Astrocyte (in vitro differentiated cells and primary cell): Measurements from ENCODE around the gene LBR. TPM values are rescaled to one million over a fixed set of nuclear protein-coding genes. Genes with fewer than 3 reads are reported as not detected.

Experiments used
- DNase-seq: peaks from one replicate; pipeline ENCODE4 v3.0.0-alpha.2; 2010; ENCODE audit warnings: low read depth
- FAIRE-seq: peaks from 2 replicates; lab custom pipeline; 2011; peaks lifted over from hg19 to GRCh38; lab: Jason Lieb, UNC
- H2AFZ ChIP-seq: 2 replicates; pipeline ENCODE4 v1.6.0; 2012; ENCODE audit warnings: low read depth, low read length, inconsistent platforms
- H3K27ac ChIP-seq: 2 replicates; pipeline ENCODE4 v1.5.1; 2011; ENCODE audit warnings: low read depth, low read length, inconsistent platforms
- H3K27me3 ChIP-seq: 2 replicates; pipeline ENCODE4 v1.6.0; 2011; ENCODE audit warnings: low read length, inconsistent platforms; ENCODE audit not compliant: insufficient read depth
- H3K36me3 ChIP-seq: 2 replicates; pipeline ENCODE4 v1.5.1; 2011; ENCODE audit warnings: low read length, inconsistent platforms; ENCODE audit not compliant: insufficient read depth
- H3K4me1 ChIP-seq: 2 replicates; pipeline ENCODE4 v1.5.1; 2011; ENCODE audit warnings: low read length, inconsistent platforms; ENCODE audit not compliant: insufficient read depth
- H3K4me2 ChIP-seq: 2 replicates; pipeline ENCODE4 v1.6.0; 2012; ENCODE audit warnings: low read length, inconsistent platforms
- H3K4me3 ChIP-seq: 2 replicates; pipeline ENCODE4 v1.5.1; 2011; ENCODE audit warnings: low read depth, mild to moderate bottlenecking, low read length, inconsistent platforms; ENCODE audit not compliant: insufficient read depth
- H3K79me2 ChIP-seq: 2 replicates; pipeline ENCODE4 v1.6.0; 2012; ENCODE audit warnings: mild to moderate bottlenecking, low read length, inconsistent platforms; ENCODE audit not compliant: insufficient read depth
- H3K9ac ChIP-seq: 2 replicates; pipeline ENCODE4 v1.6.0; 2012; ENCODE audit warnings: mild to moderate bottlenecking, low read length, inconsistent platforms
- H3K9me3 ChIP-seq: 2 replicates; pipeline ENCODE4 v1.5.1; 2012; ENCODE audit warnings: low read depth, mild to moderate bottlenecking, low read length, inconsistent platforms; ENCODE audit not compliant: insufficient read depth
- H4K20me1 ChIP-seq: 2 replicates; pipeline ENCODE4 v1.6.0; 2012; ENCODE audit warnings: low read length, inconsistent platforms; ENCODE audit not compliant: insufficient read depth
- H3K27ac Mint-ChIP-seq: one replicate; pipeline ENCODE4 v1.8.0; 2021; ENCODE audit warnings: mild to moderate bottlenecking, mixed read lengths; ENCODE audit not compliant: unreplicated experiment
- H3K27me3 Mint-ChIP-seq: one replicate; pipeline ENCODE4 v1.8.0; 2021; ENCODE audit warnings: low read depth, mixed read lengths; ENCODE audit not compliant: unreplicated experiment
- H3K36me3 Mint-ChIP-seq: one replicate; pipeline ENCODE4 v1.8.0; 2021; ENCODE audit warnings: low read depth, mixed read lengths; ENCODE audit not compliant: unreplicated experiment
- H3K4me1 Mint-ChIP-seq: one replicate; pipeline ENCODE4 v1.8.0; 2021; ENCODE audit warnings: low read depth, mixed read lengths; ENCODE audit not compliant: unreplicated experiment
- H3K4me3 Mint-ChIP-seq: one replicate; pipeline ENCODE4 v1.8.0; 2021; ENCODE audit warnings: mild to moderate bottlenecking, moderate library complexity, mixed read lengths; ENCODE audit not compliant: unreplicated experiment
- H3K9me3 Mint-ChIP-seq: one replicate; pipeline ENCODE4 v1.8.0; 2021; ENCODE audit warnings: mild to moderate bottlenecking, mixed read lengths; ENCODE audit not compliant: unreplicated experiment
- CTCF ChIP-seq: IDR thresholded peaks from 2 replicates; pipeline ENCODE4 v1.5.1; 2011; ENCODE audit warnings: low read depth, mild to moderate bottlenecking, inconsistent platforms, low read length, moderate library complexity; ENCODE audit not compliant: insufficient read depth
- EZH2 ChIP-seq: IDR thresholded peaks from 2 replicates; pipeline ENCODE4 v1.6.1; 2012; ENCODE audit warnings: mild to moderate bottlenecking, low read length, inconsistent platforms; ENCODE audit not compliant: insufficient read depth
- total RNA-seq: library from RNA; stranded (reverse); gene quantifications from 2 replicates; pipeline ENCODE4 v1.2.1, GENCODE V29; 2021

LBR gene
- total RNA-seq, 1 donor from 2014 or later, result 42.6 TPM

GRCh38 chr1:225413708-225414375 lies 14.0 kb downstream of the LBR start:
- peaks cover 4% of the 10 kb centered on the region for H3K4me1 Mint-ChIP-seq
- no peak overlapping the region for H3K27ac Mint-ChIP-seq

GRCh38 chr1:225412803-225413351 lies 15.0 kb downstream of the LBR start:
- no peak for FAIRE-seq
- H3K36me3 Mint-ChIP-seq, result peaks cover 9% of the 10 kb centered on the region
- H3K4me1 Mint-ChIP-seq, result peaks cover 4% of the 10 kb centered on the region

More at GRCh38 chr1:225413708-225414375, 14.0 kb downstream of the LBR start:
- Histone ChIP-seq H3K4me3 (no peak overlapping the region), H3K4me1 (no peaks in the 10 kb centered on the region), H3K9ac (no peak overlapping the region), H3K9me3 (no peaks in the 10 kb centered on the region), H3K4me2 (no peak overlapping the region), H3K79me2 (peaks cover 31% of the 10 kb centered on the region), H4K20me1 (peaks cover 12% of the 10 kb centered on the region), H2AFZ (no peak overlapping the region), H3K27me3 (no peaks in the 10 kb centered on the region), H3K36me3 (peaks cover 53% of the 10 kb centered on the region), H3K27ac (no peak overlapping the region)
- H3K4me3 Mint-ChIP-seq, result no peak overlapping the region
- no peak for TF ChIP-seq EZH2
- no peak for TF ChIP-seq CTCF
- FAIRE-seq (no peak), DNase-seq (no peak)
- peaks cover 5% of the 10 kb centered on the region for H3K36me3 Mint-ChIP-seq
- no peaks in the 10 kb centered on the region for H3K9me3 Mint-ChIP-seq
- no peaks in the 10 kb centered on the region for H3K27me3 Mint-ChIP-seq

More at GRCh38 chr1:225412803-225413351, 15.0 kb downstream of the LBR start:
- H3K9me3 ChIP-seq, result no peaks in the 10 kb centered on the region
- H3K4me3 ChIP-seq, result no peak overlapping the region
- Mint-ChIP-seq H3K4me3 (no peak overlapping the region), H3K27ac (no peak overlapping the region), H3K27me3 (no peaks in the 10 kb centered on the region), H3K9me3 (no peaks in the 10 kb centered on the region)
- no peaks in the 10 kb centered on the region for H3K4me1 ChIP-seq
- H2AFZ ChIP-seq, result no peak overlapping the region
- no peak for DNase-seq
- H3K27me3 ChIP-seq, result no peaks in the 10 kb centered on the region
- H3K27ac ChIP-seq, result no peak overlapping the region
- no peak for TF ChIP-seq EZH2
- no peak for TF ChIP-seq CTCF
- no peak overlapping the region for H3K9ac ChIP-seq
- peaks cover 48% of the 10 kb centered on the region for H3K36me3 ChIP-seq
- H3K79me2 ChIP-seq, result peaks cover 29% of the 10 kb centered on the region
- peaks cover 16% of the 10 kb centered on the region for H4K20me1 ChIP-seq
- H3K4me2 ChIP-seq, result no peak overlapping the region
